ENCODE data around the gene ORAI3.

The ORAI3 gene

DNA sequence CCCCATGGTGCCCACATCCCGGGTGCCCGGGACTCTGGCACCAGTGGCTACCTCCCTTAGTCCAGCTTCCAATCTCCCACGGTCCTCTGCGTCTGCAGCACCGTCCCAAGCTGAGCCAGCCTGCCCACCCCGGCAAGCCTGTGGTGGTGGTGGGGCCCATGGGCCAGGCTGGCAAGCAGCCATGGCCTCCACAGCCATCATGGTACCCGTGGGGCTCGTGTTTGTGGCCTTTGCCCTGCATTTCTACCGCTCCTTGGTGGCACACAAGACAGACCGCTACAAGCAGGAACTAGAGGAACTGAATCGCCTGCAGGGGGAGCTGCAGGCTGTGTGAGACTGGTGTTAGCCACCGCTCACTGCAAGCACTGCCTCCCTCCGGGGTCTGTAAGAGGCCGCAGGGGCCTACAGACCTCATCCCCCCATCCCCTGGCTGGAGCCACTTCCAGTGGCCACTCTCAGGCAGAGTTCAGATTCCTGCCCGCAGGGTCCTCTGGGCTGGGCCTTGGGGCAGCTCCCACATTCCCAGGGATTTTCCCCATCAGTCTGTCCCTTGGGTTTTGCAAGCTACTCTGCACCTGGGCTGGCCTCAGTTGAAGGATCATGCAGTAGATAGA, 4.8 kb downstream of the ORAI3 start:
- TF ChIP-seq EZH2 (IDR thresholded peaks at IDR 0.05; ENCODE audit: borderline replicate concordance, low read depth, low read length, severe bottlenecking), result no peak
- TF ChIP-seq, protein P1, sequence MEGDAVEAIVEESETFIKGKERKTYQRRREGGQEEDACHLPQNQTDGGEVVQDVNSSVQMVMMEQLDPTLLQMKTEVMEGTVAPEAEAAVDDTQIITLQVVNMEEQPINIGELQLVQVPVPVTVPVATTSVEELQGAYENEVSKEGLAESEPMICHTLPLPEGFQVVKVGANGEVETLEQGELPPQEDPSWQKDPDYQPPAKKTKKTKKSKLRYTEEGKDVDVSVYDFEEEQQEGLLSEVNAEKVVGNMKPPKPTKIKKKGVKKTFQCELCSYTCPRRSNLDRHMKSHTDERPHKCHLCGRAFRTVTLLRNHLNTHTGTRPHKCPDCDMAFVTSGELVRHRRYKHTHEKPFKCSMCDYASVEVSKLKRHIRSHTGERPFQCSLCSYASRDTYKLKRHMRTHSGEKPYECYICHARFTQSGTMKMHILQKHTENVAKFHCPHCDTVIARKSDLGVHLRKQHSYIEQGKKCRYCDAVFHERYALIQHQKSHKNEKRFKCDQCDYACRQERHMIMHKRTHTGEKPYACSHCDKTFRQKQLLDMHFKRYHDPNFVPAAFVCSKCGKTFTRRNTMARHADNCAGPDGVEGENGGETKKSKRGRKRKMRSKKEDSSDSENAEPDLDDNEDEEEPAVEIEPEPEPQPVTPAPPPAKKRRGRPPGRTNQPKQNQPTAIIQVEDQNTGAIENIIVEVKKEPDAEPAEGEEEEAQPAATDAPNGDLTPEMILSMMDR (IDR thresholded peaks at IDR 0.05; ENCODE audit: borderline replicate concordance, extremely low read depth, low read length, poor library complexity, severe bottlenecking), result peak; percentile 79
- H3K9ac ChIP-seq (ENCODE audit: low read depth, low read length), result no peak overlapping the region
- peak; percentile 75 for DNase-seq
- H3K9me3 ChIP-seq (ENCODE audit: insufficient read depth, low read length, severe bottlenecking), result no peaks in the 10 kb centered on the region
- H3K27me3 ChIP-seq (ENCODE audit: insufficient read depth, low read length, poor library complexity), result no peaks in the 10 kb centered on the region
- no peak overlapping the region for H3K4me2 ChIP-seq (ENCODE audit: insufficient read depth, low read length)
- peaks cover 3% of the 10 kb centered on the region for H4K20me1 ChIP-seq (ENCODE audit: insufficient read depth, low read length)
- peak; percentile 47 for ATAC-seq (ENCODE audit: insufficient read depth, low read depth)
- peaks cover 11% of the 10 kb centered on the region for H3K79me2 ChIP-seq (ENCODE audit: insufficient read depth, low read length)
- peaks cover 32% of the 10 kb centered on the region for H3K4me1 ChIP-seq (ENCODE audit: insufficient read depth, low read length)
- H3K4me3 ChIP-seq (ENCODE audit: low read depth in 1 of 2, low read length in 2 of 2), result no peak overlapping the region
- peaks cover 1% of the 10 kb centered on the region; the same call in 1 of the 2 replicates for H3K36me3 ChIP-seq (ENCODE audit: insufficient read depth, low read length)
- H3K27ac ChIP-seq (ENCODE audit: low read length), result peak overlapping the region; percentile 51
- 0 out of 2 replicates have a peak overlapping the region, but pooled peaks have one; percentile 12 for H2AFZ ChIP-seq (ENCODE audit: low read depth, low read length)

DNA sequence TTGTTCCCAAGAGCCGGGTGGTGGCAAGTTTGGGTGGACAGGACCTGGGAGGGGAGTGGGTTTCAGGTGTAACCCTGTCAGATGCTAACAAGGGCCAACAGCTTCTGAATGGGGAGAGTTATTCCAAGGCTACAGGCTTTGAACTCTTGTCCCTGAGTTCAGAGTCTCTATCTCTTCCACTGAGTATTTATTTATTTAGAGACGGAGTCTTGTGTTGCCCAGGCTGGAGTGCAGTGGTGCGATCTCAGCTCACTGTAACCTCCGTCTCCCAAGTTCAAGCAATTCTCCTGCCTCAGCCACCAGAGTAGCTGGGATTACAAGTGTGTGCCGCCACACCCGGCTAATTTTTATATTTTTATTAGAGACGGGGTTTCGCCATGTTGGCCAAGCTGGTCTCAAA, 6.1 kb downstream of the ORAI3 start:
- Histone ChIP-seq H3K79me2 (ENCODE audit: insufficient read depth, low read length) (peaks cover 25% of the 10 kb centered on the region), H4K20me1 (ENCODE audit: insufficient read depth, low read length) (peaks cover 12% of the 10 kb centered on the region), H3K36me3 (ENCODE audit: insufficient read depth, low read length) (peaks cover 15% of the 10 kb centered on the region), H3K4me1 (ENCODE audit: insufficient read depth, low read length) (peaks cover 40% of the 10 kb centered on the region), H3K4me3 (ENCODE audit: low read depth in 1 of 2, low read length in 2 of 2) (no peak overlapping the region), H3K27me3 (ENCODE audit: insufficient read depth, low read length, poor library complexity) (no peaks in the 10 kb centered on the region), H3K4me2 (ENCODE audit: insufficient read depth, low read length) (no peak overlapping the region), H2AFZ (ENCODE audit: low read depth, low read length) (no peak overlapping the region), H3K9me3 (ENCODE audit: insufficient read depth, low read length, severe bottlenecking) (no peaks in the 10 kb centered on the region), H3K27ac (ENCODE audit: low read length) (no peak overlapping the region), H3K9ac (ENCODE audit: low read depth, low read length) (peak overlapping the region; percentile 8; the same call in 1 of the 2 replicates)
- DNase-seq, result no peak
- no peak for ATAC-seq (ENCODE audit: insufficient read depth, low read depth)
- TF ChIP-seq, protein P1 (IDR thresholded peaks at IDR 0.05; ENCODE audit: borderline replicate concordance, extremely low read depth, low read length, poor library complexity, severe bottlenecking), result no peak
- no peak for TF ChIP-seq EZH2 (IDR thresholded peaks at IDR 0.05; ENCODE audit: borderline replicate concordance, low read depth, low read length, severe bottlenecking)

DNA sequence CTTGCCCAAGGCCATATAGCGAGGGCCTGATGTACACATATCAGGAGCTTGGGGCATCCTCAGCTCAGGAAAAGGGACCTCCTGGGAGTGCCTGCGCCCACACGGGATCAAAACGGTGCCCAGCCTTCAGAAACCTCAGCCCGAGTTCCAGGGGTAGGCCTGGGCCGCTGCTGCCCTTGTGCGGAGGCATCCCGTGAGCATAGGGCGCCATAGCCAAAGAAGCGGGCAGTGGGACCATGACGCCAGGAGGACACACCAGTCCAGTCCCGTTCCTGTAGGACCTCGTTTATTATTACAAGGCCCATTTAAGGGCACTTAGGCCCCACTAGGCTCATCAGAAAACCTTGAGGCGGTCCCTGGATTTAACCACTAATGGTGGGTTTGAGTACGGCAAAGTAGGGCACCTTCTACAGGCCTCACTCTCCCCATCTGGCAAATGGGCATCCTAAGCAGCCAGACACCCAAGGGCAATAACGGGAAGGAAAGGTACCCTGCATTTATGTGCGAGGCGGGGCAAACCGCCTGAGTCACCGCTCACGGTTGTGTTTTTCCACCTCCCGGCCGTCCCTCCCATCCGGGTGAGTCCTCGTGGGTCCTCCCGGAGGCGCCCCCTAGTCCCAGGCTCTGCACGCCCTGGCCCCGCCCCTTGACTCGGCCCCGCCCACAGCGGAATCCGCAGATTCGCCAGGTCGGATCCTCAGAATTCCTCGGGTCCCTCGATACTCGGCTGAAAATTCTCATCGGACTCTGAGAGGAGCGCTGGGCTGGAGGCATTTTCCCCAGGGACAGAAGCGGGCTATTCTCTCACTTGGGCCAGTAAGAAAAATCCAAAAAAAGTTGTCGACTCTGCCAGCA, 8.0 kb downstream of the ORAI3 start:
- Histone ChIP-seq H3K4me3 (ENCODE audit: low read depth in 1 of 2, low read length in 2 of 2) (peak overlapping the region; percentile 59 to 72), H4K20me1 (ENCODE audit: insufficient read depth, low read length) (peaks cover 20% of the 10 kb centered on the region), H2AFZ (ENCODE audit: low read depth, low read length) (peak overlapping the region; percentile 97), H3K9ac (ENCODE audit: low read depth, low read length) (peak overlapping the region; percentile 96), H3K27ac (ENCODE audit: low read length) (peak overlapping the region; percentile 97), H3K4me2 (ENCODE audit: insufficient read depth, low read length) (peak overlapping the region; percentile 99), H3K27me3 (ENCODE audit: insufficient read depth, low read length, poor library complexity) (no peaks in the 10 kb centered on the region), H3K79me2 (ENCODE audit: insufficient read depth, low read length) (peaks cover 30% of the 10 kb centered on the region), H3K4me1 (ENCODE audit: insufficient read depth, low read length) (peaks cover 36% of the 10 kb centered on the region), H3K9me3 (ENCODE audit: insufficient read depth, low read length, severe bottlenecking) (no peaks in the 10 kb centered on the region), H3K36me3 (ENCODE audit: insufficient read depth, low read length) (peaks cover 33% of the 10 kb centered on the region)
- TF ChIP-seq, protein P1 (IDR thresholded peaks at IDR 0.05; ENCODE audit: borderline replicate concordance, extremely low read depth, low read length, poor library complexity, severe bottlenecking), result peak; percentile 48
- no peak for TF ChIP-seq EZH2 (IDR thresholded peaks at IDR 0.05; ENCODE audit: borderline replicate concordance, low read depth, low read length, severe bottlenecking)
- ATAC-seq (ENCODE audit: insufficient read depth, low read depth) (peak; percentile 77), DNase-seq (peak; percentile 89)
